Activated T-cell treated with anti-CD3 and anti-CD28 coated beads for 48 hours (primary cell): ENCODE data around the gene IL21R.
"Not testable (repeated sequence)": the region's sequence is repeated elsewhere in the genome, so short reads cannot be mapped to it uniquely, and the experiment has no call there.

ENCODE experiments used
- DNase-seq: peaks from one replicate; pipeline ENCODE4 v3.0.0-alpha.2; 2020; ENCODE audit warnings: low read depth

Gene IL21R

GRCh38 chr16:27428026-27428785, 26.2 kb downstream of the IL21R start:
- no peak for DNase-seq

GRCh38 chr16:27429330-27429871, 27.4 kb downstream of the IL21R start:
- DNase-seq: no peak

GRCh38 chr16:27429981-27430441, 28.0 kb downstream of the IL21R start:
- no peak for DNase-seq

GRCh38 chr16:27430512-27430911, 28.5 kb downstream of the IL21R start:
- no peak for DNase-seq

DNA sequence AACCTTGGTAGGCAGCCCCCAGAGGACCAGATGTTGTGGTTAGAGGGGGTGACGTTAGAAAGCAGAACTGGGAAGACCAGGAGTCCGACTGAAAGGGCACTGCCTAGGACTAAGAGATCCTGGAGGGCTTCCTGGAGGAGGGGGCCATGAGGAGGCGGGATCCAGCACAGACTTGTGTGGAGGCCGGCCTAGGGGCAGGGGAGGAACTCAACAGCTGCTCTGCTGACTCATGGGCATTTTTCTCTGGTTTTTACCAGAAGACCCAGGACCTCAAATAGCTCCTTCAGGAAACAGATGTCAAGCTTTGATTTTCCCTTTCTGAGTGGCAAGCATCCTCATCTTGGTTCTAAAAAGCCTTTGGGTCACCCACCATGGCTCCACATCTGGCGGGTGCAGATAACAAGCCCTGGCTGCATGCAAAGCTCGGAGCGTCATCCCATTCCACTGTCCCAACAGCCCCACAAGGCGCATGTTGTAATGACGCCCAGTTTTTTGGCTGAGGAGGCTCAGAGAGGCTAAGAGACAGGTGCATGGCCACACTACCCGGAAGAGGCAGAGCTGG, 29.0 kb downstream of the IL21R start:
- DNase-seq: no peak

DNA sequence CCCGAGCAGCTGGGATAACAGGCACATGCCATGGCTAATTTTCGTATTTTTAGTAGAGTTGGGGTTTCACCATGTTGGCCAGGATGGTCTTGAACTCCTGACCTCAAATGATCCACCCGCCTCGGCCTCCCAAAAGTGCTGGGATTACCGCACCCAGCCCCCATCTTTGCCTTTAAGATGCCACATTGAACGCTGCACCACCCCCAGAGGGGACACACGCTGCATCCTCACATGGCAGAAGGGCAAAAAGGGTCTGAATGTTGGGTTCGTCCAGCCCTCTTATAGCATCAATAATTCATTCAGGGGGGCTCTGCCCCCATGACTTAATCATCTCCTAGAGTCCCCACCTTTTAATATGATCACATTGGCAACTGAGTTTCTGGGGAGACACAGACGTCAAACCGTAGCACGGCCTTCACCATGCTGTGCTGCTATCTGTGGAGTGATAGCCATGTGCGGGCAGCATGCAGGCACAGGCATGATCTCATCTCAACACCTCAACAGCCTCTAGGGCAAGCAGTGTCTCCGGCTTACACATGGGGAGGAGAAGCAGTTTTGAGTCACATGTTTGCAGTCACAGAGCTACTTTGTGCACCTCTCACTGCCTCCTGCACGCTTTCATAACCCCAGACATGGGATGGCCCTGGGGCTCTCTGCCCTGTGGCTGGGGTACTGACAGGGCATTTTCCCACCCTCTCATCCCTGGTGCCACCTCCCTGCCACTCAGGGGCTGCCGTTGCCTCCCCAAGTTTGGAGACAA, 30.0 kb downstream of the IL21R start:
- no peak for DNase-seq

DNA sequence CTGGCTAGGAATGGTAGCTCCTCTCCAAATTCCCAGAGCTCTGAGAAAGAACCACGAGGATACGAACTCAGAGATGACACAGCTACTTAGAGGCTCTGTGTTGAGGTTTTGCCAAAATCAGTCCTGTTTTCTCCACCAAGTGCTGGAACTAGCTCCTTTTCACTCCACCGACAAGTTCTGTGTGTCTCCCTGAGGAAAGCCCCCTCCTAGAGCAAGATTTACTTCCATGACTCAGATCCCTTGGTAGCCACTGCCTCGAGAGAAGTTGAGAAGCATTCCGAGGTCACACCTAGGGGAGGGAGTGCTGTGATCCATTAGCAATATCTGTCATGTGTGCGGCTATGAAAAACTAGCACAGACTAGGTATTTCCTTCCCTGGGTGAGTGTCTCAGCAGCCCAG, 30.6 kb downstream of the IL21R start:
- no peak for DNase-seq

DNA sequence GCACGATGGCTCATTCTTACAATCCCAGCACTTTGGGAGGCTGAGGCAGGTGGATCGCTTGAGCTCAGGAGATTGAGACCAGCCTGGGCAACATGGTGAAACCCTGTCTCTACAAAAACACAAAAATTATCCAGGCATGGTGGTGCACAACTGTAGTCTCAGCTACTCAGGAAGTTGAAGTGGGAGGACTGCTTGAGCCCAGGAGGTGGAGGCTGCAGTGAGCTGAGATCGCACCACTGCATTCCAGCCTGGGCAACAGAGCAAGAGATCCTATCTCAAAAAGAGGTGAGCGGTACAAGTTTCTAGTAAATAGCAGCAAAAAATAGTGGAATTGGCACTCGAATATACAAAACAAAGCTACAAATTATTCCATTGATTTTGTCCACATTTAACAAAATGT, 31.2 kb downstream of the IL21R start:
- DNase-seq: not testable (repeated sequence)

GRCh38 chr16:27433636-27434035, 31.7 kb downstream of the IL21R start:
- DNase-seq: no peak

- DNase-seq: no peak
Measured at GRCh38 chr16:27434141-27435051, 32.4 kb downstream of the IL21R start.

GRCh38 chr16:27435146-27435545, 33.2 kb downstream of the IL21R start:
- not testable (repeated sequence) for DNase-seq

- no peak for DNase-seq
Measured at GRCh38 chr16:27436065-27436464, 34.1 kb downstream of the IL21R start.

DNA sequence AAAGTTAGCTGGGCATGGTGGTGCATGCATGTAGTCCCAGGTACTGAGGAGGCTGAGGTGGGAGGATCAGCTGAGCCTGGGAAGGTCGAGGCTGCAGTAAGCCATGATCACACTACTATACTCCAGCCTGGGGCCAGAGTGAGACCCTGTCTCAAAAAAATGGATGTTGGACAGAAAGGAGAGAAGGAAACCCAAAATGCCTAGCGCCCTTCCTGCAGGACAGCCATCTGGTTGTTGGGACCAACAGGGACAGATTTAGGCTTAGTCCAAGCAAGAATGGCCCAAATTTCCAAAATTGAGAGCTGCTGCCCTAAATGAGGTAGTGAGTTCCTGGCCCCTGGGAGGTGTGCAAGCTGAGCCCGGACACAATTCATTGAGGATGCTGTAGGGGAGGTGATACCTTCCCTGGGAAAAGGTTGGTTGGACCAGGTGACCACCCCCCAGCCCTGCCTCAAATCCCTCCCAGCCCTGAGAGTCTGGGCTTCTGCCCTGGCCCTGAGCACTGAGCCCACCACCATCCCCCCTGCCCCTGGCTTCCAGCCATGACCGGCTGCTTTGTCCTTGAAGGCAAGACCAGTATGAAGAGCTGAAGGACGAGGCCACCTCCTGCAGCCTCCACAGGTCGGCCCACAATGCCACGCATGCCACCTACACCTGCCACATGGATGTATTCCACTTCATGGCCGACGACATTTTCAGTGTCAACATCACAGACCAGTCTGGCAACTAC, 35.1 kb downstream of the IL21R start:
- DNase-seq: no peak

- no peak for DNase-seq
Measured at GRCh38 chr16:27437946-27438345, 36.0 kb downstream of the IL21R start.

DNA sequence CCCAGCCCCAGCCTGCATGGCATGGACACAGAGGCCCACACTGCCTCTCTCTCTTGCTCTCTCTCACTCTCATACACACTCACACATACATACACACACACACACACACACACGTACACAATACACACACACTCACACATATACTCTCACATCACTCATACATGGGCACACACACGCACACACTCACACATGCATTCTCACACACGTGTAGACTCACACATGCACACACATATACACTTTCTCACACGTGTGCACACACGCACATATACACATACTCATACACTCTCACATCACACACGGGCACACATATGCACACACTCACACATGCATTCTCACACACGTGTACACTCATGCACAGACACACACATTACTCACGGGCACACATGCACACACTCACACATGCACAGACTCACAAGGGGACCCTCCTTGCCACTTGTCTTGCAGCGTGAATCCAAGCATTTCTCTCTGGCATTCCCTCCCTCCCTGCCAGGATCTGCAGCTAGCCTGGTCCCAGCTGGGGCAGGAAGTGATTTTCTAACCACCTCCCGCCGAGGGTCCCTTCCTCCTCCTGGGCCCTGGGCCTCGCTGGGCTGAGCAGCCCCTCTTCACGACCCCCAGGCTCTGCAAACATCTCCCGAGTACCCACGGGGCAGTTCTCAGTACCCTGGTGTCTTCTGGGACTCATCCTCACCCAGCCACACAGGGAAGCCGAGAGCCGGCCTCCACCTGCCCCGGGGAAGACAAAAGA, 37.5 kb downstream of the IL21R start:
- DNase-seq: no peak

DNA sequence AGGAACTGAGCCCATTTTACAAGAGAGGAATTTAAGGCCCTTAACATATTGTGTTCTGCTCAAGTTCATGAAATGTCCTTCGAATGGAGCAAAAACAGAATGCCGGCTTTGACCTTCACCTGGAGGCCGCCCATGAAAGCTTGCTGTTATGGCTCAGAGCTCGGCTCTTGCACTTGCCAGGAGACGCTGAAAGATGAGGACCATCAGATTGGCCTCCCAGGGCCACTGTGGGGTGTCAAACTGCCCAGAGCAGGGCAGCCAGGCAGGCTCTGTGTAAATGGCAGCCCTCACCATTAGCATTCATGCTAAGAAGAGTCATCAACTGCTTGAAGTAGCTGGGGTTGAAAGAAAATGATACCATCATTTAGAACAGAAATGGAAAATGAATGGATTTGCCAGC, 39.3 kb downstream of the IL21R start:
- DNase-seq: no peak

- DNase-seq: no peak
Measured at GRCh38 chr16:27441998-27442397, 40.0 kb downstream of the IL21R start.

DNA sequence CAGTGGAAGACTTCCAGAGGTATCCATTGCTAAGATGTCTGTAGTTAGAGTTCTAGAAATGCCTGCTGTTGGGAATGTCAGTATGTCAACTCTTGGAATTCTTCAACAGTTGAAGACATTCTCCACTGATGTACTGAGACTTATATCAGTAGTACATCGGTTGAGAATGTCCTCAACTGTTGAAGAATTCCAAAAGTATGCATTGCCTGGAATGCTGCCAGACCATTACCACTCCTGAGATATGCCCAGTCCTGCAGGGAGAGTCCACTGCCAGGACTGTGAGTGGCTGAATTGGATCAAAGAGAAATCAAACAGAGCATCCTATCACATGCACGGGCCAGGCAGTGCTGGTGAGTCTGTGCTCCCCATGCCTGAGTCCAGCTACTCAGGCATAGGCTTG, 42.0 kb downstream of the IL21R start:
- no peak for DNase-seq

DNA sequence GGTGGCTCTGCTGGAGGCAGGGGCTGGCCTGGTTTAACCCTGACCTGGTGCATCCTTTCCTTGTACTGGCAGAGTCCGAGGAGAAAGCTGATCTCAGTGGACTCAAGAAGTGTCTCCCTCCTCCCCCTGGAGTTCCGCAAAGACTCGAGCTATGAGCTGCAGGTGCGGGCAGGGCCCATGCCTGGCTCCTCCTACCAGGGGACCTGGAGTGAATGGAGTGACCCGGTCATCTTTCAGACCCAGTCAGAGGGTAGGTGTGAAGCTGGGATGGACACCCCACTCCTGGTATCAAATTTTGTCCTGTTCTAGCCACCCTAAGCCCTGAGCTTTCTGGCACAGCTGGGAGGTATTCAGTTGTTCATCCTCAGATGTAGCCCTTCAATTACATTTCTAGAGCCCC, 42.5 kb downstream of the IL21R start:
- DNase-seq: no peak

- DNase-seq: no peak
Measured at GRCh38 chr16:27445502-27446175, 43.7 kb downstream of the IL21R start.
